Progenitor cell of endocrine pancreas (in vitro differentiated cells): Measurements from ENCODE around the gene TAF8. TPM values are rescaled to one million over a fixed set of nuclear protein-coding genes. Genes with fewer than 3 reads are reported as not detected.
A peak's percentile ranks its signal among the peaks of the same experiment; 100 is the strongest.

Source experiments
- DNase-seq: peaks from one replicate; pipeline ENCODE4 v3.0.0; 2021; ENCODE audit warnings: low spot score; ENCODE audit not compliant: unreplicated experiment
- H3K27ac Mint-ChIP-seq: 2 replicates; pipeline ENCODE4 v1.8.0; 2021; ENCODE audit warnings: mild to moderate bottlenecking, moderate library complexity, mixed read lengths
- H3K27me3 Mint-ChIP-seq: 2 replicates; pipeline ENCODE4 v1.8.0; 2021; ENCODE audit warnings: mixed read lengths
- H3K36me3 Mint-ChIP-seq: 2 replicates; pipeline ENCODE4 v1.8.0; 2022; ENCODE audit warnings: mixed read lengths; ENCODE audit not compliant: insufficient read depth
- H3K4me1 Mint-ChIP-seq: 2 replicates; pipeline ENCODE4 v1.8.0; 2021; ENCODE audit warnings: low read depth, mixed read lengths
- H3K4me3 Mint-ChIP-seq: 2 replicates; pipeline ENCODE4 v1.8.0; 2021; ENCODE audit warnings: low read depth, mild to moderate bottlenecking, moderate library complexity, mixed read lengths
- H3K9me3 Mint-ChIP-seq: 2 replicates; pipeline ENCODE4 v1.8.0; 2021; ENCODE audit warnings: low read depth, mixed read lengths
- total RNA-seq: library from RNA; stranded (reverse); gene quantifications from 2 replicates; pipeline ENCODE4 v1.2.1, GENCODE V29; 2021
- TF ChIP-seq, protein P1 (sequence below): fragments of 200-600 bp; sonication (generic); IDR thresholded peaks from one replicate; pipeline ENCODE4 v1.5.0; 2021; ENCODE audit warnings: antibody characterized with exemption, mild to moderate bottlenecking; ENCODE audit not compliant: unreplicated experiment

Gene TAF8
- total RNA-seq, 1 donor from 2014 or later = 38.9 TPM

DNA sequence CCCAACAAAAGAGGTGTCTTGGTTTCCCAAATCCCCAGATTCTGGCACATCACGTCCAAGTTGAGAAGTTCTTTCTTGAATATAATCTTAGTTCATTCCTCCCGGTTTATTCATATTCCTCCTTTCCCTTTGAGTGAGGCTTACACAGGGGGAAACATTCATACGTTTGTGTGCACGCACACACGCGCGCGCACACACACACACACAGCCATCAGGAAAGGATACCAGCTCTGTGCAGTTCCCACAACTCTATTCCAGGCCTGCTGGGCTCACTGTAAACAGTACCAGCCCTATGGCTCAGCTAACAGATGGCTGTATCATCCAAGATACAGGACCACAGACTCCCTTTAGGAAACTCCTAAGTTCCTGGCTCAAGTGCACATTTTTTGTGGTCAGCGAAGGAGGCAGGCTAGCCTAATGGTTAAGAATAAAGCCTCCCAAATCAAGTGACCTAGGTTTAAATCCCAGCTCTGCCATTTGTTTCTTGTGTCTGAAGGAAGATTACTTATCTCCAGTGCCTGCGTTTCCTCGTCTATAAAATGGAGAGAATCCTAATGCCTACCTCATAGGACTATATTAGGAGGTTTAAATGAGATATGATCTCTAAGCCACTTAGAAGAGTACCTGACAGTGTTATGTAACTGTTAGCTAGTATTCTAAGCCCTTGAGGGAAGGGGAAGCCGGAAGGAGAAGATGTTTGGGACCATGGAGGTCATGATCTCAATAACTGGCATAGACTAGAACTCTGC is 3.7 kb upstream of the TAF8 start:
- Mint-ChIP-seq H3K36me3 (no peaks in the 10 kb centered on the region), H3K27me3 (peaks cover 15% of the 10 kb centered on the region), H3K4me3 (peak overlapping the region; percentile 61), H3K27ac (no peak overlapping the region), H3K9me3 (no peaks in the 10 kb centered on the region), H3K4me1 (peaks cover 13% of the 10 kb centered on the region)
- TF ChIP-seq, protein P1, sequence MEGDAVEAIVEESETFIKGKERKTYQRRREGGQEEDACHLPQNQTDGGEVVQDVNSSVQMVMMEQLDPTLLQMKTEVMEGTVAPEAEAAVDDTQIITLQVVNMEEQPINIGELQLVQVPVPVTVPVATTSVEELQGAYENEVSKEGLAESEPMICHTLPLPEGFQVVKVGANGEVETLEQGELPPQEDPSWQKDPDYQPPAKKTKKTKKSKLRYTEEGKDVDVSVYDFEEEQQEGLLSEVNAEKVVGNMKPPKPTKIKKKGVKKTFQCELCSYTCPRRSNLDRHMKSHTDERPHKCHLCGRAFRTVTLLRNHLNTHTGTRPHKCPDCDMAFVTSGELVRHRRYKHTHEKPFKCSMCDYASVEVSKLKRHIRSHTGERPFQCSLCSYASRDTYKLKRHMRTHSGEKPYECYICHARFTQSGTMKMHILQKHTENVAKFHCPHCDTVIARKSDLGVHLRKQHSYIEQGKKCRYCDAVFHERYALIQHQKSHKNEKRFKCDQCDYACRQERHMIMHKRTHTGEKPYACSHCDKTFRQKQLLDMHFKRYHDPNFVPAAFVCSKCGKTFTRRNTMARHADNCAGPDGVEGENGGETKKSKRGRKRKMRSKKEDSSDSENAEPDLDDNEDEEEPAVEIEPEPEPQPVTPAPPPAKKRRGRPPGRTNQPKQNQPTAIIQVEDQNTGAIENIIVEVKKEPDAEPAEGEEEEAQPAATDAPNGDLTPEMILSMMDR = no peak
- DNase-seq = no peak

DNA sequence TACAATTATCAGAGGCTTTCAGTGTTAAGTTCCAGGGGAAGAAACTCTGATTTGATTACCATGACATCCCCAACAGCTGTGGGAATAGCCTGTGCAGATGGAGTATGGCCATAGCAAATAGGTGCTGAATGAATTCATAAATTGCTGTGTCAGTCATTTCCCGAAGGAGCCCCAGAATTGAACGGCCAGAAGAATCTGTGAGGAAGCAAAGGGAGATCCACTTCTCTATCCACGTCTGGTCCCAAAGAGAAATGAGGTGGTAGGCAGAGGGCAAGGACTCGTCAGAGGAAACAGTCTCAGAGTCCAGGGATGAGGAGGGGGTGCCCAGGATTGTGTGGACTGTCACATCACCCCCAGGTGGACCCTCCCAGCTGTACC is 3.1 kb upstream of the TAF8 start:
- Mint-ChIP-seq H3K4me1 (peaks cover 13% of the 10 kb centered on the region), H3K9me3 (no peaks in the 10 kb centered on the region), H3K36me3 (no peaks in the 10 kb centered on the region), H3K27me3 (peaks cover 15% of the 10 kb centered on the region), H3K4me3 (peak overlapping the region; percentile 61), H3K27ac (no peak overlapping the region)
- TF ChIP-seq, protein P1 = no peak
- no peak for DNase-seq

DNA sequence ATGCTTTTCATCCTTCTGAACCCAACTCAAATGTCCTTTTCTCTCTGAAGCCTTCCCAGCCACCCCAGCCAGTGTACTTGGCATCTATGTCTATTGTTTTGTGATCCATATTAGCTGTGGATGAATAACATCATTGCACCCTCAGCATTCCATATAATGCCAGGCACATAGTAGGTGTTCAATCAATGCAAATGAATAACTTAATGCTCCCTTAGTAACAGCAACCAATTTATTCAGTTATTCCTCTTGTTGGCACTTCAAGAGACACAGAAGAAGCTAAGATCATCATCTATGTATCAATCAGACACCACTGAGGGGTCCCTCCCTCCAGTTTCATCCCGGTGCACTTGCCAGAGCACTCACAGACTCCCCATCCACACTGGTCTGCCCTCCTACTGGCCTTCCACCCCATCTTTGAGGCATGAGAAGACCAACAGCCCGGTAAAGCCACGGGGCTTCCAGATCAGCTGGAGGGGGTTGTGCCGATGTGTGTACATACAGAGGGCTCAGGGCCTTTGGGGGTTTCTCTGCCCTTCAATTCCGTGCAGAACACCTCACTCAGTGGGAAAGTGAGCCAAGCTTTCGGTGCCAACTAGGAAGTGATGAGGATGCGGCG is 2.4 kb upstream of the TAF8 start:
- DNase-seq = no peak
- H3K9me3 Mint-ChIP-seq = no peaks in the 10 kb centered on the region
- peak overlapping the region; percentile 65 for H3K27ac Mint-ChIP-seq
- H3K4me1 Mint-ChIP-seq = peaks cover 13% of the 10 kb centered on the region
- H3K27me3 Mint-ChIP-seq = peaks cover 15% of the 10 kb centered on the region
- TF ChIP-seq, protein P1 = no peak
- H3K36me3 Mint-ChIP-seq = no peaks in the 10 kb centered on the region
- H3K4me3 Mint-ChIP-seq = peak overlapping the region; percentile 89

DNA sequence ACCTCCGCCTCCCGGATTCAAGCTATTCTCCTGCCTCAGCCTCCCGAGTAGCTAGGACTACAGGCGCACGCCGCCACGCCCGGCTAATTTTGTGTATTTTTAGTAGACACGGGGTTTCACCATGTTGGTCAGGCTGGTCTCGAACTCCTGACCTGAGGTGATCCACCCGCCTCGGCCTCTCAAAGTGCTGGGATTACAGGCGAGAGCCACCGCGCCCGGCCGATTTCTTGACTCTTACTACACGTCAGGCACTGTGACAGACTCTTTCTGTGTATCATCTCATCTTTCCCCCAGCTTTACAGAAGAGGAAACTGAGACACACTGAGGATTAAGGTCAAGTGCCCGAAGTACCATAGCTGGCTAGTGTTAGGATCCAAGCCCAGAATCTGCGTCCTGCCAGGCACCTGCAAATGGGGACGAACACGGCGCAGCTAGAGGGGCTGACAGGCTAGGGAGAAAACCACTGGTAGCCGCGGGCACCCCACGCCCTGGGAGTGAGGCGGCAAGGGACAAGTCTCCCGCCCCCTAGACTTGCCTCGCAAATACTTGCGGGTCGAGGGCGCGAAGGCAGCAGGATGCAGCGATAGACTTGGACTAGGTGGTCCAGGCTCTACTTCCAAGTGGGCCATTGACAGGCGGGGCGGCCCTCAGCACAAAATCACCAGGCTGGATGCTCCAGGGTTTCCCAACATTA is 1.1 kb upstream of the TAF8 start:
- peaks cover 15% of the 10 kb centered on the region for H3K27me3 Mint-ChIP-seq

DNA sequence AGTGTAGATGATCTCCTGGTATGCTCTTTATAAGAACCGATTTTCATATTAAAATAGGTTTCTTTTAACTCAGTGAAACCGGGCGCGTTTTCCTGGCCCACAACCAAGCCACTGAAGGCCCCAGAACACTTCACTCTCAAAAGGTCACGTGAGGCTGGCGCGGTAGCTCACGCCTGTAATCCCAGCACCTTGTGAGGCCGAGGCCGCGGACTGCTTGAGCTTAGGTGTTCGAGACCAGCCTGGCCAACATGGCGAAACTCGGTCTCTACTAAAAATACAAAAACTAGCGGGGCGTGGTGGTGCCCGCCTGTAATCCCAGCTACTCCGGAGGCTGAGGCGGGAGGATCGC is 402 bp upstream of the TAF8 start:
- DNase-seq = no peak
- peaks cover 6% of the 10 kb centered on the region for H3K36me3 Mint-ChIP-seq
- peak overlapping the region; percentile 97 for H3K4me3 Mint-ChIP-seq
- H3K9me3 Mint-ChIP-seq = no peaks in the 10 kb centered on the region
- H3K27ac Mint-ChIP-seq = peak overlapping the region; percentile 100
- TF ChIP-seq, protein P1 = no peak
- peaks cover 15% of the 10 kb centered on the region for H3K27me3 Mint-ChIP-seq
- H3K4me1 Mint-ChIP-seq = peaks cover 10% of the 10 kb centered on the region

More for the DNA sequence above, 1.1 kb upstream of the TAF8 start:
- peak overlapping the region; percentile 97 for H3K4me3 Mint-ChIP-seq
- peak overlapping the region; percentile 92 for H3K27ac Mint-ChIP-seq
- no peaks in the 10 kb centered on the region for H3K9me3 Mint-ChIP-seq
- no peak for DNase-seq
- peaks cover 10% of the 10 kb centered on the region for H3K4me1 Mint-ChIP-seq
- TF ChIP-seq, protein P1 = no peak
- H3K36me3 Mint-ChIP-seq = peaks cover 4% of the 10 kb centered on the region
